Muscle of leg (tissue), 11 donors: ENCODE measurements around the gene ARHGEF16. TPM values are rescaled to one million over a fixed set of nuclear protein-coding genes. Genes with fewer than 3 reads are reported as not detected.

Experiments used
- DNase-seq: peaks from one replicate; pipeline ENCODE4 v3.0.0; 2013
- H3K27ac ChIP-seq: one replicate; pipeline ENCODE4 v1.5.1; 2013; ENCODE audit warnings: mild to moderate bottlenecking, low read length, control low read depth
- H3K27me3 ChIP-seq: one replicate; pipeline ENCODE4 v1.6.1; 2013; ENCODE audit warnings: low read length; ENCODE audit not compliant: control insufficient read depth, insufficient read depth
- H3K36me3 ChIP-seq: one replicate; pipeline ENCODE4 v1.6.1; 2013; ENCODE audit warnings: low read length; ENCODE audit not compliant: control insufficient read depth, insufficient read depth
- H3K4me1 ChIP-seq: one replicate; pipeline ENCODE4 v1.6.1; 2013; ENCODE audit warnings: low read length; ENCODE audit not compliant: control insufficient read depth, insufficient read depth
- H3K4me3 ChIP-seq: one replicate; pipeline ENCODE4 v1.5.1; 2013; ENCODE audit warnings: low read length, control low read depth
- H3K9me3 ChIP-seq: replicated peaks from 2 replicates; pipeline ENCODE4 v1.6.1; 2013; ENCODE audit warnings: low read depth, low read length; ENCODE audit not compliant: control insufficient read depth
- WGBS: methylation state at CpG from one replicate; pipeline ENCODE4 v1.1.5; 2013; ENCODE audit warnings: missing lambda C conversion rate; ENCODE audit not compliant: insufficient coverage; 5-methylcytosine and 5-hydroxymethylcytosine counted together
- polyA plus RNA-seq, 8 donors: library from polyadenylated mRNA; unstranded; fragments of 120-200 nt; gene quantifications; one replicate each; pipeline versions ENCODE4 v1.2.1 to v1.2.3, GENCODE V29; 2013; ENCODE audit warnings: inconsistent platforms in 1 of 8, low replicate concordance in 1 of 8; ENCODE audit not compliant: insufficient read length in 8 of 8, insufficient read depth in 1 of 8
- total RNA-seq: library from RNA; stranded (reverse); fragments of 120-200 nt; gene quantifications from one replicate; pipeline ENCODE4 v1.2.4, GENCODE V29; 2013

Gene ARHGEF16
- total and polyA plus RNA-seq, 9 donors, result 0.35 to 2.3 (median 0.53) TPM

GRCh38 chr1:3474016-3474415, 19.6 kb downstream of the ARHGEF16 start:
- Histone ChIP-seq H3K36me3 (no peaks in the 10 kb centered on the region), H3K4me3 (no peak overlapping the region), H3K27me3 (no peaks in the 10 kb centered on the region), H3K4me1 (peaks cover 11% of the 10 kb centered on the region), H3K9me3 (no peaks in the 10 kb centered on the region), H3K27ac (no peak overlapping the region)
- no peak for DNase-seq
- WGBS, result 89% methylated on average over 6 of the region's 8 CpGs

DNA sequence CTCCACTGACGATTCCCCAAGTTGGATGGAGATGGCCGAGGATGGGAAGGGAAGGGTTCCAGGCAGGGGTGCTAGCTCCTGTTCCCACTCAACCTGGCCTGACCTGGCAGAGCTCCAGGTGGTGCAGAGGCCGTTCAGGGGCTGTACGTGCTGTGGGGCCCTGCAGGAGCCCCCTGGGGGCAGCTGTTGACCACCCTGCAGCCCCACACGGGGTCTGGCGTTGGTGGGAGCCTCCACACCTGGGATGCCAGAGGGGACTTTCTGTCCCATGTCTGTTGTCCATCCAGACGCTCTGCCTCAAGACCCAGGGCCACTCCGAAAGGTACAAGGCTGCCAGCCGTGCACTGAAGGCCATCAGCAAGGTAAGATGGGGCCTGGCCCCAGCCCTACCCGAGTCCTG, 20.0 kb downstream of the ARHGEF16 start:
- H3K4me3 ChIP-seq, result no peak overlapping the region
- 68% methylated on average over 7 of the region's 10 CpGs for WGBS

DNA sequence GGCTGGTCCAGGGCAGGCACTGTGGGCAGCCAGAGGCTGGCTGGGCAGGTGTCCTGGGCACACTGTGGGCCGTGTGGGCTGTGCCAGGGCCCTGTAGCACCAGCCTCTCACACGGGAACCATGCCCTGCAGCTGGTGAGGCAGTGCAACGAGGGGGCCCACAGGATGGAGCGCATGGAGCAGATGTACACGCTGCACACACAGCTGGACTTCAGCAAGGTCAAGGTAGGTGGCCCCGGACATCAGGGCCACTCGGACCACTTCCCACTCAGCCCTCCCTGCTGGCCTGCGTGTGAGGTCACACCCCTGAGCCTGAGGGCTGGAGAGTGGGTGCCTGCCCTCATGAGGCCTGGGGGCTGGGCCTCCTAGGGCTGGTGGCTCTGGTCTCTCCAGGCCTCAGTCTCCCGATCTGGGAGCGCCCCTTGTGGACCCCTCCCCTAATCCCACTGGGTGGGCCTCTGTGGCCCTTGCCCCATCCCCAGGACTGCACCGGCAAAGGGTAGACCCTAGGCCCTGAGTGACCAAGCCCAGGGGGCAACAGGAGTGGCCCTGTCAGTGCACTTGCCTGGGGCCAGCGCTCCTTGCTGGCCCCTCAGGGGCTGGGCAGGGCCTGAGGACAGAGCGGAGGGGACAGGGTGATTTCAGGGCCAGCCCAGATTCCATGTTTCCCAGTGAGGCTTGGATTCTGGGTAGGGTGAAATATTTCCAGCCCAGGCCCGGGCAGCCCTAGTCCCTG, 21.5 kb downstream of the ARHGEF16 start:
- no peak overlapping the region for H3K27ac ChIP-seq
- no peak for DNase-seq
- no peaks in the 10 kb centered on the region for H3K36me3 ChIP-seq
- H3K9me3 ChIP-seq, result no peaks in the 10 kb centered on the region
- no peak overlapping the region for H3K4me3 ChIP-seq
- no peaks in the 10 kb centered on the region for H3K27me3 ChIP-seq
- WGBS, result 77% methylated on average over 12 of the region's 14 CpGs
- H3K4me1 ChIP-seq, result peaks cover 9% of the 10 kb centered on the region

More for the DNA sequence above, 20.0 kb downstream of the ARHGEF16 start:
- H3K36me3 ChIP-seq, result no peaks in the 10 kb centered on the region
- no peak overlapping the region for H3K27ac ChIP-seq
- peaks cover 11% of the 10 kb centered on the region for H3K4me1 ChIP-seq
- H3K27me3 ChIP-seq, result no peaks in the 10 kb centered on the region
- no peak for DNase-seq
- H3K9me3 ChIP-seq, result no peaks in the 10 kb centered on the region

DNA sequence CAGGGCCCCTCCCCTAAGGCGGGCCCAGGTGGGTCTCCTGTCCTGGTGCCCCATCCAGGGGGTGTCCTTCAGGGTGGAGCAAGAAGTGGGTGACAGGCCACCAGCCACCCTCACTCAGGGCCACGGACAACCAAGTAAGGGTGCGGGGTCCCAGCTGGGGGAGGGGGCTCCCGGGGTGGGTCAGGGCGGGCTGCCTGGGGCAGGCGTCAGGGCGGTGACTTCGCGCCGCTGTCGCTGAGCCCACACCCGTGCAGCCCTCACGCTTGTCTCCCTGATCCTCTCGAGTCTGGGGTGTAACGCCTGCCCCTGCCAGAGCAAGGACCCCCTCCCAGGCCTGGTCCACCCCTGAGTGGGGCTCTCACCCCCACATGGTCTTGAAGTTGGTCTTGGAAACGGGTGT, 22.2 kb downstream of the ARHGEF16 start:
- Histone ChIP-seq H3K36me3 (no peaks in the 10 kb centered on the region), H3K4me3 (no peak overlapping the region), H3K9me3 (no peaks in the 10 kb centered on the region), H3K27ac (no peak overlapping the region), H3K4me1 (peaks cover 3% of the 10 kb centered on the region), H3K27me3 (no peaks in the 10 kb centered on the region)
- WGBS, result 78% methylated on average over 11 of the region's 16 CpGs
- DNase-seq, result no peak

DNA sequence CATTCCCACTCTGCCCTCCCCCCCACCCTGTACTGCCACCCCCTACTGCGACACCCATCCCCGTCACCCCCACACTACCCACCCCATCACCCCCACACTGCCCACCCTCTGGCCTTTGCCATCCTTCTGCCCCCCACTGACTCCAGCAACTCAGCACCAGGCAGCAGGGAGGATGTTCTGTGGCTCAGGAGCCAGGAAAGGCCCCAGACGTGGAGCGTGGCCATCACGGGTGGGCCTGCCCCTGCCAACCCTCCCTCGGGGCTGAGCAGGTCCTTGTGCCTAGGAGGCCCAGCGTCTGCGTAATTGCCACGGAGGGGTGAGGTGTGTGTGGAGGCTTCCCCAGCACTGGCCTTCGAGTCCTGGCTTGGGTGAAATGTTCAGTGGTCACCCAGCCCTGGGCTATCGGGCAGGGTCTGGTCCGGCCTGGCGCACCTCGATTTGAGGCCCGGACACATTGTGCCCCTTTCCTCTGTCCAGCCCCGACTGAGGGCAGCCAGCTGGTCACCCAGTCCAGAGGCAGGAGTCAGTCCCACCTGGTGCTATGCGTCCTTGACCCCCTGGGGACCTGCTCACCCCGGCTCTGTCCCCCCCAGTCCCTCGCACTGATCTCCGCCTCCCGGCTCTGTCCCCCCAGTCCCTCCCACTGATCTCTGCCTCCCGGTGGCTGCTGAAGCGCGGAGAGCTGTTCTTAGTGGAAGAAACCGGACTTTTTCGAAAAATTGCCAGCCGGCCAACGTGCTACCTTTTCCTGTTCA, 23.0 kb downstream of the ARHGEF16 start:
- WGBS, result 39% methylated on average over 23 of the region's 28 CpGs
- no peaks in the 10 kb centered on the region for H3K4me1 ChIP-seq
- no peaks in the 10 kb centered on the region for H3K36me3 ChIP-seq
- no peak for DNase-seq
- no peaks in the 10 kb centered on the region for H3K9me3 ChIP-seq
- H3K27me3 ChIP-seq, result no peaks in the 10 kb centered on the region
- no peak overlapping the region for H3K27ac ChIP-seq
- H3K4me3 ChIP-seq, result no peak overlapping the region

DNA sequence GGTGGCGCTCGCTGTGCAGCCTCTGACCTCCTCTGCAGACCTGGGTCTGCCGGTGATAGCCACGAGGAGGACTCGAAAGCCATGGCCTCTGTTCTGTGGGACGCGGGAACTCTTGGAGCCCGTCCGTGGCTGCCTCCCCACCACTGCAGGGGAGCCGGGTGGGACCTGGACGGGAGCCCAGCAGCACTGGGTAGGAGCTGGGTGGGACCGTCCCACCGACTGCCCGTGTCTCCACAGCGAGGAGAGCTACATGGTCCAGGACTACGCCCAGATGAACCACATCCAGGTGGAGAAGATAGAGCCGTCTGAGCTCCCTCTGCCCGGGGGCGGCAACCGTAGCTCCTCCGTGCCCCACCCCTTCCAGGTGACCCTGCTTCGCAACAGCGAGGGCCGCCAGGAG, 23.7 kb downstream of the ARHGEF16 start:
- no peak overlapping the region for H3K27ac ChIP-seq
- H3K36me3 ChIP-seq, result no peaks in the 10 kb centered on the region
- H3K27me3 ChIP-seq, result no peaks in the 10 kb centered on the region
- WGBS, result 65% methylated on average over 23 of the region's 24 CpGs
- H3K4me3 ChIP-seq, result no peak overlapping the region
- no peak for DNase-seq
- no peaks in the 10 kb centered on the region for H3K4me1 ChIP-seq
- H3K9me3 ChIP-seq, result no peaks in the 10 kb centered on the region

DNA sequence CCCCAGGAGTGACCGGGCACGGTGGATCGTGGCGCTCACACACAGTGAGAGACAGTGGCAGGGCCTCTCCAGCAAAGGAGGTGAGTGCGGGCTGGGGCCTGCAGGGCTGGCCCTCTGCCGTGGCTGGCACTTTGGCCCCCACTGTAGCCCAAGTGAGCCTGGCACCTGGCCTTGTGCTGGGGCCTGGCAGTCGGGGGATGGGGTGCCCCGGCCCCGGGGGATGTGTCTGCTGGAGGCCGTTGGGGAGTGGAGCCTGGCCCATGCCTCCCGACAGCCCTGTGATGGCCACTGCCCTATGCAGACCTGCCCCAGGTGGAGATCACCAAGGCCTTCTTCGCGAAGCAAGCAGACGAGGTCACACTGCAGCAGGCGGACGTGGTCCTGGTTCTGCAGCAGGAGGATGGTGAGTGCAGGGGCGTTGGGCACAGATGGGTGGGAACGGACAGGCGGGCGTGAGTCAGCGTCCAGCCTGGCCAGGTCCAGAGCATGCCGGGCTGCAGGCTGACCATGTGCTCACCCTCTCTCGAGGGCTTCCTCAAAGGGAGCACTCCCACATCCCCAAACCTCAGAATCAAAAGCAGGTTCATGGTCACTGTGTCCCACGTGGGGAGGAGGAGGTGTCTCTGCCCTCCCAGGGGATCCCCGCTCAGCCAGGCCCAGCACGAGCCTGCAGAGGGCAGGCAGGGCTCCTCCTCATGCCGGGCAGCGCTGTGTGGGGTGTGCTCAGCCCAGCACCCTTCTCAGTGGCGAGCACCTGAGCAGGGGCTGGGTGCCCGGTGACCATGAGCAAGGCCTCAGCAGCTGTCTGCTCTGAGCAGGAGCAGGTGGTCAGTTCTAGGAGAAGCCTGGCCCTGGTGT, 25.3 kb downstream of the ARHGEF16 start:
- Histone ChIP-seq H3K9me3 (no peaks in the 10 kb centered on the region), H3K4me1 (no peaks in the 10 kb centered on the region), H3K36me3 (no peaks in the 10 kb centered on the region), H3K27ac (no peak overlapping the region), H3K4me3 (no peak overlapping the region), H3K27me3 (no peaks in the 10 kb centered on the region)
- DNase-seq, result no peak
- WGBS, result 71% methylated on average over 22 of the region's 30 CpGs

DNA sequence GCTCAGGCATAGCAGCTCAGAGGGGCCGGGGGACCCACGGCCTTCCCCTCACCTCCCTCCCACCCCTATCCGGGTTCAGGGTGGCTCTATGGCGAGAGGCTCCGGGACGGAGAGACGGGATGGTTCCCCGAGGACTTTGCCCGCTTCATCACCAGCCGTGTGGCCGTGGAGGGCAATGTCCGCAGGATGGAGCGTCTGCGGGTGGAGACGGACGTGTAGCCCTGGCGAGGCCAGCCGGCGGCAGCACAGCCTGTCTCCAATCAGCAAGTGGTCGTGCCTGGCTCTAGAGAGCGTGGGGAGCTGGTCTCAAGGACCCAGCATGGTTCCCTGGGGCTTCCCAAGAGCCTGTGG, 25.9 kb downstream of the ARHGEF16 start:
- Histone ChIP-seq H3K36me3 (no peaks in the 10 kb centered on the region), H3K4me3 (no peak overlapping the region), H3K27me3 (no peaks in the 10 kb centered on the region), H3K27ac (no peak overlapping the region), H3K9me3 (no peaks in the 10 kb centered on the region), H3K4me1 (no peaks in the 10 kb centered on the region)
- DNase-seq, result no peak
- 66% methylated on average over 17 of the region's 21 CpGs for WGBS

DNA sequence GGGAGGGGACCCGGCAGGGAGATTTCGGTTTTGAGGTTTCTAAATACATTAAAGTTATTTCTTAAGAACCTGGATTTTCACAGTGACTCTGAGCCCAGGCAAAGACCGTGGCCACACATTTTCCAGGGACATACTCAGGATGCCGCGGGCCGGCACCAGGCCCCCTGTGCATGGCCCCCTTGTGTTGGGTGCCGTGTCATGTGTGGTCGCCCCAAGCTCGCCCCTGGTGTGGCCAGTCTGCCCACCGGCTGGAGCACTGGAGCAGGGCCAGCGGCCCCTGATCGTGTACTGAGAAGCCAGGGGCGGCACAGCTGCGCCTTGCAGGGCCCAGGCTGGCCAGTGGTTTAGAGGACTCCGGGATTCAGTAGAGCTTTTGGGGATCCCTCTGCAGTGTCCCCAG, 26.6 kb downstream of the ARHGEF16 start:
- H3K27ac ChIP-seq, result no peak overlapping the region
- no peak overlapping the region for H3K4me3 ChIP-seq
- DNase-seq, result no peak
- H3K9me3 ChIP-seq, result no peaks in the 10 kb centered on the region
- no peaks in the 10 kb centered on the region for H3K27me3 ChIP-seq
- 52% methylated on average over 12 of the region's 15 CpGs for WGBS
- H3K4me1 ChIP-seq, result no peaks in the 10 kb centered on the region
- H3K36me3 ChIP-seq, result no peaks in the 10 kb centered on the region

GRCh38 chr1:3481836-3482375, 27.4 kb downstream of the ARHGEF16 start:
- Histone ChIP-seq H3K36me3 (no peaks in the 10 kb centered on the region), H3K27ac (no peak overlapping the region), H3K9me3 (no peaks in the 10 kb centered on the region), H3K27me3 (no peaks in the 10 kb centered on the region), H3K4me1 (no peaks in the 10 kb centered on the region), H3K4me3 (no peak overlapping the region)
- WGBS, result 57% methylated on average over 16 of the region's 20 CpGs
- DNase-seq, result no peak
